H1 (cell line): ENCODE results near the gene GIMAP4.
"Not testable (repeated sequence)": the region's sequence is repeated elsewhere in the genome, so short reads cannot be mapped to it uniquely, and the experiment has no call there.

Source experiments
- EP300 ChIP-seq, 2 experiments: IDR thresholded peaks; 1 replicate in 1 of 2; 2 replicates in 1 of 2; pipeline ENCODE4 v1.6.1; 2011 to 2012; ENCODE audit warnings: low read depth in 2 of 2, low read length in 2 of 2, mild to moderate bottlenecking in 2 of 2, borderline replicate concordance in 1 of 2, inconsistent platforms in 1 of 2, moderate library complexity in 1 of 2
- EZH2 ChIP-seq: fragments of 200-600 bp; sonication (generic); IDR thresholded peaks from 2 replicates; pipeline ENCODE4 v1.7.1; 2012; ENCODE audit warnings: low read depth, mild to moderate bottlenecking, moderate library complexity, low read length, inconsistent platforms; ENCODE audit not compliant: severe bottlenecking
- POLR2A ChIP-seq, 2 experiments: IDR thresholded peaks; 1 replicate in 1 of 2; 2 replicates in 1 of 2; pipeline ENCODE4 v1.6.1; 2011; ENCODE audit warnings: low read depth in 2 of 2, low read length in 2 of 2, mild to moderate bottlenecking in 2 of 2; ENCODE audit errors: control extremely low read depth in 1 of 2
- SAP30 ChIP-seq: fragments of 300-600 bp; sonication (generic); IDR thresholded peaks from 2 replicates; pipeline ENCODE4 v1.7.1; 2012; ENCODE audit warnings: low read length, moderate library complexity, mild to moderate bottlenecking, inconsistent platforms; ENCODE audit not compliant: insufficient read depth, insufficient replicate concordance
- TF ChIP-seq, protein P1 (sequence below), 3 experiments: IDR thresholded peaks; 1 replicate in 2 of 3; 2 replicates in 1 of 3; pipeline versions ENCODE4 v1.5.1 to v1.6.1; 2011; ENCODE audit warnings: low read length in 3 of 3, mild to moderate bottlenecking in 3 of 3, inconsistent platforms in 2 of 3, low read depth in 1 of 3, moderate library complexity in 1 of 3; ENCODE audit not compliant: insufficient read depth in 1 of 3; ENCODE audit errors: control extremely low read depth in 1 of 3
- TF ChIP-seq, protein P2 (sequence below): IDR thresholded peaks from 2 replicates; pipeline ENCODE4 v1.6.1; 2012; ENCODE audit warnings: inconsistent platforms

DNA sequence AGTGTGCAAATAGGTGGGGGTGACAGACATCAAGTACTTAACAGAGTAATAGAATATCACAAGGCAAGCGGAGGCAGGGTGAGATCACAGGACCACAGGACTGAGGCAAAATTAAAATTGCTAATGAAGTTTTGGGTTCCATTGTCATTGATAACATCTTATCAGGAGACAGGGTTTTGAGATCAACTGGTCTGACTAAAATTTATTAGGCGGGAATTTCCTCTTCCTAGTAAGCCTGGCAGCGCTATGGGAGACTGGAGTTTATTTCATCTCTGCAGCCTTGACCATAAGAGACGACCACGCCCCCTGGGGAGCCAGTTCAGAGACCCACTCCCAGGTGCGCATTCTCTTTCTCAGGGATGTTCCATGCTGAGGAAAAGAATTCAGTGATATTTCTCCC is 44.3 kb upstream of the GIMAP4 start:
- TF ChIP-seq, protein P1, sequence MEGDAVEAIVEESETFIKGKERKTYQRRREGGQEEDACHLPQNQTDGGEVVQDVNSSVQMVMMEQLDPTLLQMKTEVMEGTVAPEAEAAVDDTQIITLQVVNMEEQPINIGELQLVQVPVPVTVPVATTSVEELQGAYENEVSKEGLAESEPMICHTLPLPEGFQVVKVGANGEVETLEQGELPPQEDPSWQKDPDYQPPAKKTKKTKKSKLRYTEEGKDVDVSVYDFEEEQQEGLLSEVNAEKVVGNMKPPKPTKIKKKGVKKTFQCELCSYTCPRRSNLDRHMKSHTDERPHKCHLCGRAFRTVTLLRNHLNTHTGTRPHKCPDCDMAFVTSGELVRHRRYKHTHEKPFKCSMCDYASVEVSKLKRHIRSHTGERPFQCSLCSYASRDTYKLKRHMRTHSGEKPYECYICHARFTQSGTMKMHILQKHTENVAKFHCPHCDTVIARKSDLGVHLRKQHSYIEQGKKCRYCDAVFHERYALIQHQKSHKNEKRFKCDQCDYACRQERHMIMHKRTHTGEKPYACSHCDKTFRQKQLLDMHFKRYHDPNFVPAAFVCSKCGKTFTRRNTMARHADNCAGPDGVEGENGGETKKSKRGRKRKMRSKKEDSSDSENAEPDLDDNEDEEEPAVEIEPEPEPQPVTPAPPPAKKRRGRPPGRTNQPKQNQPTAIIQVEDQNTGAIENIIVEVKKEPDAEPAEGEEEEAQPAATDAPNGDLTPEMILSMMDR (IDR thresholded peaks at IDR 0.05; ENCODE audit: control extremely low read depth in 1 of 3, insufficient read depth in 1 of 3, low read depth in 1 of 3, low read length in 3 of 3), result not testable (repeated sequence)
- TF ChIP-seq, protein P2, sequence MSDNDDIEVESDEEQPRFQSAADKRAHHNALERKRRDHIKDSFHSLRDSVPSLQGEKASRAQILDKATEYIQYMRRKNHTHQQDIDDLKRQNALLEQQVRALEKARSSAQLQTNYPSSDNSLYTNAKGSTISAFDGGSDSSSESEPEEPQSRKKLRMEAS, result not testable (repeated sequence)
- not testable (repeated sequence) for TF ChIP-seq EZH2; SAP30; EP300 (IDR thresholded peaks at IDR 0.05; ENCODE audit: borderline replicate concordance in 1 of 2, low read depth in 2 of 2, low read length in 2 of 2); POLR2A (IDR thresholded peaks at IDR 0.05; ENCODE audit: control extremely low read depth in 1 of 2, low read depth in 2 of 2, low read length in 2 of 2)
